ENCODE results near the gene EFNB2. TPM values are rescaled to one million over a fixed set of nuclear protein-coding genes. Genes with fewer than 3 reads are reported as not detected.

The EFNB2 gene
- total and polyA plus RNA-seq, 2 of the 8 experiments (the other 6 are each of a cell fraction or from before 2014, with no cell fraction given) = 8.2 to 12.0 TPM

GRCh38 chr13:106472621-106473020, 62.8 kb downstream of the EFNB2 start (continued):
- no peak for TF ChIP-seq MAX (IDR thresholded peaks at IDR 0.05)
- TF ChIP-seq FOSL1 (IDR thresholded peaks at IDR 0.05; ENCODE audit: insufficient read depth, low read depth, low read length) = no peak
- TF ChIP-seq RAD21 (IDR thresholded peaks at IDR 0.05 in 1 of 2, conservative IDR thresholded peaks at IDR 0.05 in 1 of 2; ENCODE audit: low read depth in 2 of 2, low read length in 2 of 2) = no peak
- TF ChIP-seq E2F6 (IDR thresholded peaks at IDR 0.05) = no peak
- TF ChIP-seq YY1 (IDR thresholded peaks at IDR 0.05; ENCODE audit: low read depth, low read length) = no peak
- no peak for TF ChIP-seq BCL11A (IDR thresholded peaks at IDR 0.05; ENCODE audit: low read depth in 2 of 2, low read length in 2 of 2)
- TF ChIP-seq POU5F1 (IDR thresholded peaks at IDR 0.05; ENCODE audit: low read depth, low read length) = no peak
- no peak for TF ChIP-seq CHD7 (IDR thresholded peaks at IDR 0.05; ENCODE audit: insufficient replicate concordance, low read length)

Measured in H1 (cell line).